HCT116 (cell line): Measurements from ENCODE around the gene WDR13. TPM values are rescaled to one million over a fixed set of nuclear protein-coding genes. Genes with fewer than 3 reads are reported as not detected.

Source experiments
- ATAC-seq: fragments of 200-7000 bp; cut with Tn5 transposase; 2 replicates; pipeline ENCODE4 v1.9.1; 2020; ENCODE audit warnings: mild to moderate bottlenecking, moderate library complexity
- BruUV-seq: library from RNA; stranded (reverse); fragments of 400-500 nt; replicated peaks from 2 replicates; lab custom pipeline; 2021; lab: Mats Ljungman, UMichigan
- CTCF ChIA-PET: fragments of 300-600 bp; sonication (Branson Sonifier 250); formaldehyde crosslinking; loops from one replicate; lab custom pipeline; 2021; ENCODE audit warnings: antibody characterized with exemption; lab: Charles Lee
- POLR2A ChIA-PET: fragments of 300-600, 350-600 bp; sonication (Branson Sonifier 250); formaldehyde crosslinking; loops from one replicate; lab custom pipeline; 2021; ENCODE audit warnings: antibody characterized with exemption; lab: Charles Lee
- RAD21 ChIA-PET, 2 experiments: fragments of 300-600 bp; sonication (Branson Sonifier 250); formaldehyde crosslinking; loops; one replicate each; lab custom pipeline; 2023; ENCODE audit warnings: low total read pairs in 2 of 2; ENCODE audit not compliant: uncharacterized antibody in 2 of 2, unreplicated experiment in 2 of 2, low non-redundant PET in 1 of 2; lab: Charles Lee
- DNase-seq: peaks from one replicate; pipeline ENCODE4 v3.0.0-alpha.2; 2010; ENCODE audit warnings: low read depth, low spot score
- H2AFZ ChIP-seq: fragments of 200-600 bp; shearing (Covaris generic), sonication (generic); 2 replicates; pipeline ENCODE4 v1.6.1; 2017; ENCODE audit warnings: low read depth, mixed run types, mixed read lengths, antibody characterized with exemption, low read length; ENCODE audit not compliant: poor library complexity, severe bottlenecking
- H3K27ac ChIP-seq: 2 replicates; pipeline ENCODE4 v1.5.1; 2012; ENCODE audit warnings: low read depth, low read length
- H3K27me3 ChIP-seq: fragments of 200-600 bp; sonication (generic); 2 replicates; pipeline ENCODE4 v1.6.1; 2016; ENCODE audit warnings: mixed run types, low read length, mixed read lengths; ENCODE audit not compliant: insufficient read depth
- H3K36me3 ChIP-seq, 2 experiments: fragments of 200-500 bp in 1 of 2; fragments of 200-600 bp in 1 of 2; sonication (Bioruptor generic) in 1 of 2; sonication (generic) in 1 of 2; 2 replicates each; pipeline versions ENCODE4 v1.5.1 to v1.6.1; 2014 to 2016; ENCODE audit warnings: low read length in 2 of 2, inconsistent platforms in 1 of 2, mixed read lengths in 1 of 2, mixed run types in 1 of 2; ENCODE audit not compliant: insufficient read depth in 2 of 2, control insufficient read depth in 1 of 2
- H3K4me1 ChIP-seq, 2 experiments: fragments of 200-600 bp in 1 of 2; sonication (generic) in 1 of 2; 2 replicates each; pipeline versions ENCODE4 v1.5.1 to v1.6.1; 2012 to 2017; ENCODE audit warnings: low read length in 2 of 2, inconsistent platforms in 1 of 2, mild to moderate bottlenecking in 1 of 2, mixed read lengths in 1 of 2, mixed run types in 1 of 2, moderate library complexity in 1 of 2; ENCODE audit not compliant: insufficient read depth in 2 of 2, control insufficient read depth in 1 of 2
- H3K4me2 ChIP-seq: fragments of 200-600 bp; sonication (generic); 2 replicates; pipeline ENCODE4 v1.6.1; 2017; ENCODE audit warnings: mixed run types, low read length, mixed read lengths
- H3K4me3 ChIP-seq, 2 experiments: fragments of 200-600 bp in 1 of 2; sonication (generic) in 1 of 2; replicated peaks in 1 of 2; 2 replicates each; pipeline ENCODE4 v1.5.1; 2011 to 2016; ENCODE audit warnings: low read length in 2 of 2, control low read depth in 1 of 2, low read depth in 1 of 2, mild to moderate bottlenecking in 1 of 2, mixed read lengths in 1 of 2, mixed run types in 1 of 2
- H3K79me2 ChIP-seq: fragments of 200-600 bp; sonication (generic); 2 replicates; pipeline ENCODE4 v1.6.1; 2017; ENCODE audit warnings: mild to moderate bottlenecking, mixed run types, low read length, moderate library complexity, mixed read lengths; ENCODE audit not compliant: insufficient read depth
- H3K9ac ChIP-seq: fragments of 200-600 bp; sonication (generic); 2 replicates; pipeline ENCODE4 v1.6.1; 2016; ENCODE audit warnings: low read length, mixed read lengths
- H3K9me2 ChIP-seq: fragments of 200-600 bp; sonication (generic), shearing (Covaris generic); 2 replicates; pipeline ENCODE4 v1.6.1; 2017; ENCODE audit warnings: mixed run types, mild to moderate bottlenecking, moderate library complexity; ENCODE audit not compliant: insufficient read depth
- H3K9me3 ChIP-seq, 2 experiments: fragments of 200-500 bp in 1 of 2; fragments of 200-600 bp in 1 of 2; sonication (Bioruptor generic) in 1 of 2; sonication (generic) in 1 of 2; 2 replicates each; pipeline ENCODE4 v1.6.1; 2014 to 2017; ENCODE audit warnings: low read length in 2 of 2, mixed read lengths in 2 of 2, inconsistent platforms in 1 of 2, low read depth in 1 of 2, mild to moderate bottlenecking in 1 of 2, mixed run types in 1 of 2, moderate library complexity in 1 of 2; ENCODE audit not compliant: control insufficient read depth in 1 of 2, insufficient read depth in 1 of 2
- H4K20me1 ChIP-seq: fragments of 200-600 bp; sonication (generic), shearing (Covaris generic); 2 replicates; pipeline ENCODE4 v1.6.1; 2017; ENCODE audit warnings: mixed run types, mild to moderate bottlenecking, moderate library complexity; ENCODE audit not compliant: insufficient read depth
- ATF3 ChIP-seq: IDR thresholded peaks from 2 replicates; pipeline ENCODE4 v1.6.1; 2012
- CTCF ChIP-seq, 3 experiments: fragments of 200-600 bp in 1 of 3; sonication (generic) in 1 of 3; IDR thresholded peaks in 2 of 3; conservative IDR thresholded peaks in 1 of 3; 2 replicates each; pipeline ENCODE4 v1.5.1; 2012 to 2017; ENCODE audit warnings: low read depth in 2 of 3, low read length in 2 of 3, antibody characterized with exemption in 1 of 3, borderline replicate concordance in 1 of 3, control low read depth in 1 of 3, mild to moderate bottlenecking in 1 of 3, mixed read lengths in 1 of 3, mixed run types in 1 of 3, moderate library complexity in 1 of 3; ENCODE audit not compliant: insufficient read depth in 1 of 3
- EGR1 ChIP-seq: IDR thresholded peaks from 2 replicates; pipeline ENCODE4 v1.6.1; 2012; ENCODE audit warnings: low read depth
- ELF1 ChIP-seq: IDR thresholded peaks from 2 replicates; pipeline ENCODE4 v1.6.1; 2012; ENCODE audit warnings: low read depth, borderline replicate concordance
- EZH2phosphoT487 ChIP-seq: fragments of 200-600 bp; IDR thresholded peaks from 2 replicates; pipeline ENCODE4 v1.6.1; 2018; ENCODE audit warnings: antibody characterized with exemption, borderline replicate concordance
- POLR2AphosphoS5 ChIP-seq: IDR thresholded peaks from 2 replicates; pipeline ENCODE4 v1.6.1; 2011; ENCODE audit warnings: mild to moderate bottlenecking, low read depth, low read length, moderate library complexity
- REST ChIP-seq: IDR thresholded peaks from 2 replicates; pipeline ENCODE4 v1.6.1; 2012; ENCODE audit warnings: low read depth
- SP1 ChIP-seq: IDR thresholded peaks from 2 replicates; pipeline ENCODE4 v1.6.1; 2012; ENCODE audit warnings: low read depth
- SRF ChIP-seq: IDR thresholded peaks from 2 replicates; pipeline ENCODE4 v1.6.1; 2012; ENCODE audit warnings: low read depth
- YY1 ChIP-seq: IDR thresholded peaks from 2 replicates; pipeline ENCODE4 v1.6.1; 2011; ENCODE audit warnings: low read length, low read depth, moderate library complexity, mild to moderate bottlenecking; ENCODE audit not compliant: insufficient replicate concordance; ENCODE audit errors: extremely low read depth
- intact Hi-C: fragments of 100-400 bp; cut with micrococcal nuclease; formaldehyde crosslinking; loops from 2 replicates; pipeline ENCODE4 v1.10.0; 2022
- total RNA-seq: library from RNA; stranded (reverse); gene quantifications from one replicate; pipeline ENCODE4 v1.2.1, GENCODE V29; 2021; ENCODE audit not compliant: unreplicated experiment
- TF ChIP-seq, protein P1 (sequence below): IDR thresholded peaks from 2 replicates; pipeline ENCODE4 v1.6.1; 2012

WDR13 gene
- total RNA-seq, 1 experiment from 2014 or later, result 54.0 TPM

DNA sequence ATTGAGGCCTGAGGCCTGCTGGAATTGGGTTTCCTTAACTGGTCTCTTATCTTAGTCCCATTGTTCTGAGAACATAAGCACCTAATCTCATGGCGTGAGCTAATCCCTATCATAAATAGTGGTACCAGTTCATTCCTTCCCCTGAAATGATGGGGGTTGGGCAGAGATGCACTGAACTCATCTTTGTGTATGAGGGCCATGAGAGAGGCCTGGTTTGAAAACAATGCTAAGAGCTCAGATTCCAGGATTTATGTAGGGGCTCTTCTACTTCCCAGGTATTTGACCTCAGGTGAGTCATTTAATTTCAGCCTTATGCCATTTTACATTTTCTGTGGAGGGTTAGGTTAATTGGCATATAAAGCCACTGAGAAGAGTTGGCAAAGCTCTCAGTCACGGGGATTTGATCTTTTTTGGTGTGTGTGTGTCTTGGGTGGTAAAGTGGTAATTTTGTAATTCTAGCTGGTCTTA lies 18.6 kb upstream of the WDR13 start:
- H3K9me3 ChIP-seq, result no peaks in the 10 kb centered on the region
- peaks cover 27% of the 10 kb centered on the region for H3K79me2 ChIP-seq
- H3K4me2 ChIP-seq, result no peak overlapping the region
- H3K9me2 ChIP-seq, result no peaks in the 10 kb centered on the region
- RAD21 ChIA-PET, result no interaction called here
- H3K4me1 ChIP-seq, result peaks cover 5 to 12% of the 10 kb centered on the region in 2 experiments
- DNase-seq, result no peak
- intact Hi-C loops, result loop anchor here (10.0 kb wide), 1 partner anchor 104 kb away; the partner anchor contains the start of genes FTSJ1 and SLC38A5
- H4K20me1 ChIP-seq, result no peaks in the 10 kb centered on the region
- TF ChIP-seq ATF3 (no peak), YY1 (no peak)
- H3K27ac ChIP-seq, result no peak overlapping the region
- ATAC-seq, result no peak
- no peak overlapping the region for H3K9ac ChIP-seq
- BruUV-seq, result no TSS peak
- no peak overlapping the region for H3K4me3 ChIP-seq
- POLR2A ChIA-PET, result interaction anchor here (0.7 to 1.2 kb wide), 2 partner anchors 18 to 19 kb away, joined by 3 read pairs; no protein-coding TSS in a partner anchor
- CTCF ChIA-PET, result no interaction called here
- H3K36me3 ChIP-seq, result peaks cover 23 to 34% of the 10 kb centered on the region in 2 experiments; a peak in 3 of 4 replicates
- H3K27me3 ChIP-seq, result no peaks in the 10 kb centered on the region
- no peak overlapping the region for H2AFZ ChIP-seq

DNA sequence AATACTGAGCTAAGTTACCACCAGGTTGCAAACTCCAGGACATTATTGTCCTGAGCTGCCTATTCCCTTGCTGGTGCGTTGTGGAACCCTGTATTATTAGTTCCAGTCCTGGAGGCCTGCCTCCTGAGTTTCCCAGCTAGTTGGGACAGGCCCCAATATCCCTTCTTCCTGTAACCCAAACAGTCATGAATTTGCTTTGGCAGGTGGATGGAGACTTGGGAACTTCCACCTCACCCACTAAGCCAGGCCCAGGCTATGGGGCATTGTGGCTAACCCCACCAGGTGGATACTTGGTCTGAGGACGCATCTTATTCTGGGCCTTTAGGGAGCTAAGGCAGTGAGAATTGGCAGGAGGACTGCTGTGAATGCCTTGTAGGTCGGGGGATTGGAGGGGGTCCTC lies 18.0 kb upstream of the WDR13 start:
- no peak overlapping the region for H2AFZ ChIP-seq
- H3K27me3 ChIP-seq, result no peaks in the 10 kb centered on the region
- no peak overlapping the region for H3K27ac ChIP-seq
- ChIA-PET RAD21 (no interaction called here), CTCF (no interaction called here), POLR2A (interaction anchor here (0.7 kb wide), 1 partner anchor 17 kb away, joined by 3 read pairs; no protein-coding TSS in a partner anchor)
- DNase-seq (no peak), ATAC-seq (no peak)
- intact Hi-C loops, result loop anchor here (10.0 kb wide), 1 partner anchor 104 kb away; the partner anchor contains the start of genes FTSJ1 and SLC38A5
- H3K36me3 ChIP-seq, result peaks cover 23 to 34% of the 10 kb centered on the region in 2 experiments; a peak in 3 of 4 replicates
- H3K9ac ChIP-seq, result no peak overlapping the region
- no peak overlapping the region for H3K4me3 ChIP-seq
- BruUV-seq, result no TSS peak
- no peaks in the 10 kb centered on the region for H3K9me2 ChIP-seq
- peaks cover 5 to 11% of the 10 kb centered on the region in 2 experiments for H3K4me1 ChIP-seq
- no peaks in the 10 kb centered on the region for H3K9me3 ChIP-seq
- no peak overlapping the region for H3K4me2 ChIP-seq
- no peaks in the 10 kb centered on the region for H4K20me1 ChIP-seq
- peaks cover 27% of the 10 kb centered on the region for H3K79me2 ChIP-seq
- TF ChIP-seq CTCF (IDR thresholded peaks at IDR 0.05 in 2 of 3, conservative IDR thresholded peaks at IDR 0.05 in 1 of 3; ENCODE audit: borderline replicate concordance in 1 of 3, insufficient read depth in 1 of 3, low read depth in 2 of 3, low read length in 2 of 3), result no peak
- TF ChIP-seq REST, result no peak
- no peak for TF ChIP-seq EZH2phosphoT487
- TF ChIP-seq EGR1, result no peak
- TF ChIP-seq POLR2AphosphoS5, result no peak
- TF ChIP-seq, protein P1, sequence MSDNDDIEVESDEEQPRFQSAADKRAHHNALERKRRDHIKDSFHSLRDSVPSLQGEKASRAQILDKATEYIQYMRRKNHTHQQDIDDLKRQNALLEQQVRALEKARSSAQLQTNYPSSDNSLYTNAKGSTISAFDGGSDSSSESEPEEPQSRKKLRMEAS, result no peak
- no peak for TF ChIP-seq SP1
- TF ChIP-seq SRF, result no peak
- no peak for TF ChIP-seq ELF1
